ENCODE data around the gene ADGRL3. TPM values are rescaled to one million over a fixed set of nuclear protein-coding genes. Genes with fewer than 3 reads are reported as not detected.
"Not testable (repeated sequence)": the region's sequence is repeated elsewhere in the genome, so short reads cannot be mapped to it uniquely, and the experiment has no call there.

The ADGRL3 gene
- total RNA-seq, 1 donor from 2014 or later: 101 TPM

DNA sequence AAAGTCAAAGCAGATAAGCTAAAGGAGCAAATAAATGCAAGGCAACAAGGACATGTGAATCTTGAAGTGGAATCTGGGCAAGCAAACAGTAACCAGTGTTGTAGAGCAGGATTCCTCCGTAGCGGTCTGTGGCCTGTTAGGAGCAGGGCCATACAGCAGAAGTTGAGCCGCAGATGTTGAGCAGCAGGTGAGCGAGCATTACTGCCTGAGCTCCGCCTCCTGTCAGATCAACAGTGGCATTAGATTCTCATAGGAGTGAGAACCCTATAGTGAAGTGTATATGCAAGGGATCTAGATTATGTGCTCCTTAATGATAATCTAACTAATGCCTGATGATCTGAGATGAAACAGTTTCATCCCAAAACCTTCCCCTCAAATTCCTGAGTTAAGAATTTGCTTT is 550.7 kb downstream of the ADGRL3 start:
- DNase-seq (ENCODE audit: low spot score): no peak

- DNase-seq (ENCODE audit: low spot score): no peak
Measured at GRCh38 chr4:61752617-61753016, 552.5 kb downstream of the ADGRL3 start.

DNA sequence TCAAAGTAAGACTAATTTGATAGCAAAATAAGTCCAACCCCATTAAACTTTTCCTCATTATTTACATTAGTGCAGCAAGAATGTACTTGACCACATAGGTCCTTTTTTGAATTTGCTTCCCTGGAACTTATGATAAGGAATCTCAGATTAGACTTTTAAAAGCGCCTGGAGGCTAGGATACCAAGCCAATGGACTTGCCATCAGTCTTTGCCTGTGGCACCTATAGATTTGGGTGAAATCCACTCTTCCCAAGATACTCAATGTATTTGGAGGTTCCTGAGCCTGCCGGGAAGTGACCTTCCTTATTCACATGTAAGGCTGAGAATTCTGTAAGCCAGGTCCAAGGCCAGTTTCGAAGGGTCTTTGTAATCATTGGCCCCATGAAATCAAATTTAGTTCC is 553.6 kb downstream of the ADGRL3 start:
- DNase-seq (ENCODE audit: low spot score): no peak

DNA sequence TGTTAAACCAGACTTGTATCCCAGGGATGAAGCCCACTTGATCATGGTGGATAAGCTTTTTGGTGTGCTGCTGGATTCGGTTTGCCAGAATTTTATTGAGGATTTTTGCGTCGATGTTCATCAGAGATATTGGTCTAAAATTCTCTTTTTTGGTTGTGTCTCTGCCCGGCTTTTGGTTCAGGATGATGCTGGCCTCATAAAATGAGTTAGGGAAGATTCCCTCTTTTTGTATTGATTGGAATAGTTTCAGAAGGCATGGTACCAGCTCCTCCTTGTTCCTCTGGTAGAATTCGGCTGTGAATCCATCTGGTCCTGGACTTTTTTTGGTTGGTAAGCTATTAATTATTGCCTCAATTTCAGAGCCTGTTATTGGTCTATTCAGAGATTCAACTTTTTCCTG is 556.8 kb downstream of the ADGRL3 start:
- DNase-seq (ENCODE audit: low spot score): not testable (repeated sequence)

- DNase-seq (ENCODE audit: low spot score): not testable (repeated sequence)
Measured at GRCh38 chr4:61757983-61758382, 557.9 kb downstream of the ADGRL3 start.

- not testable (repeated sequence) for DNase-seq (ENCODE audit: low spot score)
Measured at GRCh38 chr4:61758596-61758995, 558.5 kb downstream of the ADGRL3 start.

DNA sequence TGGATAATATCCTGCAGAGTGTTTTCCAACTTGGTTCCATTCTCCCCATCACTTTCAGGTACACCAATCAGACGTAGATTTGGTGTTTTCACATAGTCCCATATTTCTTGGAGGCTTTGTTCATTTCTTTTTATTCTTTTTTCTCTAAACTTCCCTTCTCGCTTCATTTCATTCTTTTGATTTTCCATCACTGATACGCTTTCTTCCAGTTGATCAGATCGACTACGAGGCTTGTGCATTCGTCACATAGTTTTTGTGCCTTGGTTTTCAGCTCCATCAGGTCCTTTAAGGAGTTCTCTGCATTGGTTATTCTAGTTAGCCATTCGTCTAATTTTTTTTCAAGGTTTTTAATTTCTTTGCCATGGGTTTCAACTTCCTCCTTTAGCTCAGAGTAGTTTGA is 559.1 kb downstream of the ADGRL3 start:
- DNase-seq (ENCODE audit: low spot score): not testable (repeated sequence)

DNA sequence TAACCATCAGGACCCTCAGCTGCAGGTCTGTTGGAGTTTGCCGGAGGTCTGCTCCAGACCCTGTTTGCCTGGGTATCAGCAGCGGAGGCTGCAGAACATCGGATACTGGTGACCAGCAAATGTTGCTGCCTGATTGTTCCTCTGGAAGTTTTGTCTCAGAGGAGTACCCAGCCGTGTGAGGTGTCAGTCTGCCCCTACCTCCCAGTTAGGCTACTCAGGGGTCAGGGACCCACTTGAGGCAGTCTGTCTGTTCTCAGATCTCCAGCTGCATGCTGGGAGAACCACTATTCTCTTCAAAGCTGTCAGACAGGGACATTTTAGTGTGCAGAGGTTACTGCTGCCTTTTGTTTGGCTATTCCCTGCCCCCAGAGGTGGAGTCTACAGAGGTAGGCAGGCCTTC is 559.8 kb downstream of the ADGRL3 start:
- DNase-seq (ENCODE audit: low spot score): not testable (repeated sequence)

DNA sequence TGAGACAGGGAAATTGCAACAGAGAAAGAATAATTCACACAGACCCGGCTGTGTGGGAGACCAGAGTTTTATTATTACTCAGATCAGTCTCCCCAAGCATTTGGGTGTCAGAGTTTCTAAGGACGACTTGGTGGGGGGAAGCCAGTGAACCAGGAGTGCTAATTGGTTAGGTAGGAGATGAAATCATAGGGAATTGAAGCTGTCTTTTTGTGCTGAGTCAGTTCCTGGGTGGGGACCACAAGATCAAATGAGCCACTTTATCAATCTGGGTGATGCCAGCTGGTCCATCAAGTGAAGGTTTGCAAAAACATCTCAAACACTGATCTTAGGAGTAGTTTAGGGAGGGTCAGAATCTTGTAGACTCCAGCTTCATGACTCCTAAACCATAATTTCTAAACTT is 560.7 kb downstream of the ADGRL3 start:
- no peak for DNase-seq (ENCODE audit: low spot score)

- DNase-seq (ENCODE audit: low spot score): no peak
Measured at GRCh38 chr4:61762722-61763627, 562.8 kb downstream of the ADGRL3 start.

GRCh38 chr4:61763682-61764081 is 563.6 kb downstream of the ADGRL3 start:
- DNase-seq (ENCODE audit: low spot score): no peak

GRCh38 chr4:61764090-61764489 is 564.0 kb downstream of the ADGRL3 start:
- DNase-seq (ENCODE audit: low spot score): not testable (repeated sequence)

DNA sequence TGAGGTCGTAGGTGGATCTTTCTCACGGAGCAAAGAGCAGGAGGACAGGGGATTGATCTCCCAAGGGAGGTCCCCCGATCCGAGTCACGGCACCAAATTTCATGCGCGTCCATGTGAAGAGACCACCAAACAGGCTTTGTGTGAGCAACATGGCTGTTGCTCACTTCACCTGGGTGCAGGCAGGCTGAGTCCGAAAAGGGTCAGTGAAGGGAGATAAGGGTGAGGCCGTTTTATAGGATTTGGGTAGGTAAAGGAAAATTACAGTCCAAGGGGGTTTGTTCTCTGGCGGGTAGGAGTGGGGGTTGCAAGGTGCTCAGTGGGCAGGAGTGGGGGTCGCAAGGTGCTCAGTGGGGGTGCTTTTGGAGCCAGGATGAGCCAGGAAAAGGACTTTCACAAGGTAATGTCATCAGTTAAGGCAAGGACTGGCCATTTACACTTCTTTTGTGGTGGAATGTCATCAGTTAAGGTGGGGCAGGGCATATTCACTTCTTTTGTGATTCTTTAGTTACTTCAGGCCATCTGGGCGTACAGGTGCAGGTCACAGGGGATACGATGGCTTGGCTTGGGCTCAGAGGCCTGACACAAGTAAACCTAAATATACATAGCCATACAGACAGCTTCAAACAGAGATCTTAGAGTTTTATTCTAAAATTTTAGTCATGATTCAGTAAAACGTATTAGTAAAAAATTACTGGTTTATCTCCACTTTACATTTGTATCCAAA is 569.5 kb downstream of the ADGRL3 start:
- DNase-seq (ENCODE audit: low spot score): not testable (repeated sequence)

- DNase-seq (ENCODE audit: low spot score): no peak
Measured at GRCh38 chr4:61770456-61770855, 570.3 kb downstream of the ADGRL3 start.

GRCh38 chr4:61771056-61771455 is 570.9 kb downstream of the ADGRL3 start:
- DNase-seq (ENCODE audit: low spot score): no peak

- no peak for DNase-seq (ENCODE audit: low spot score)
Measured at GRCh38 chr4:61772126-61772525, 572.0 kb downstream of the ADGRL3 start.

GRCh38 chr4:61773655-61774245 is 573.6 kb downstream of the ADGRL3 start:
- no peak for DNase-seq (ENCODE audit: low spot score)

GRCh38 chr4:61782133-61782532 is 582.0 kb downstream of the ADGRL3 start:
- DNase-seq (ENCODE audit: low spot score): no peak

- DNase-seq (ENCODE audit: low spot score): peak; percentile 13
Measured at GRCh38 chr4:61783050-61783449, 582.9 kb downstream of the ADGRL3 start.

- DNase-seq (ENCODE audit: low spot score): no peak
Measured at GRCh38 chr4:61785761-61786160, 585.6 kb downstream of the ADGRL3 start.

DNA sequence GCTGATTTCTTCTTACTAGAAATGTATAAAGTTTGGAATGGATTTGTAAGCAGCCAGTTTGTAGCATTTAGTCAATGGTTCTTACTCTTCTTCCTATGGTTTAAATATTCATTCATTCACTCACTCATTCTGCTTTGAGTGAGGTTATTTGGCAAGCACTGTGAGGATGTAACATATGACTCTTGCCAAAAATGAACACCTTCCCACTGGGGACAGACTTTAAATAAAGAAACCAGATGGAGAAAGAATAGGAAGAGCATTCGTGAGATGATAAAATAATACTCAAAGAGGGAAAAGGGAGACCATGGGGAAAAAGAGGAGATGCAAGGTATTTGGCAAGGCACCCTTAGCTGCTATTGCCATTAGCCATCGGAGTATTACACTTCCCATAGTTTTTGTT is 586.1 kb downstream of the ADGRL3 start:
- DNase-seq (ENCODE audit: low spot score): no peak

DNA sequence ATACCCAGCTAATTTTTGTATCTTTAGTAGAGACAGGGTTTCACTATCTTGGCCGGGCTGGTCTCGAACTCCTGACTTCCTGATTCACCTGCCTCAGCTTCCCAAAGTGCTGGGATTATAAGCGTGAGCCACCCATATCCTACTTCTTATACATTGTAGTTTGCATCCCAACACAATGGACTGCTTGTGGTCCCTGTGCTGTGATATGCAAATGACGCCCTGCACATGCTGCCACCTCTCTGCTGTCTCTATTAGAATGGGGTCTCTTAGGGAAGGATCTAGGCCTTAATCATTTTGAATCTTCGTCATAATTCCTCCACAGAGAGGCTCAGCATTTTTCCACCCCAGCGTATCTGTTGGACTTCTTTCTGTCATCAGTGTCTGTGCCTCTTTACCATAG is 595.9 kb downstream of the ADGRL3 start:
- DNase-seq (ENCODE audit: low spot score): no peak
